Measurements from ENCODE around the gene AP2M1. TPM values are rescaled to one million over a fixed set of nuclear protein-coding genes. Genes with fewer than 3 reads are reported as not detected.

AP2M1 gene
- total RNA-seq, 1 experiment from 2014 or later: 353 TPM

GRCh38 chr3:184178521-184179138, 4.0 kb downstream of the AP2M1 start:
- no peak overlapping the region for H3K27ac ChIP-seq (ENCODE audit: low read depth, low read length)
- POLR2A ChIA-PET: no interaction called here
- no TSS peak for BruUV-seq (replicated peaks)
- RAD21 ChIA-PET (ENCODE audit: low non-redundant PET in 1 of 2, low total read pairs in 2 of 2, uncharacterized antibody in 2 of 2, unreplicated experiment in 2 of 2): no interaction called here
- intact Hi-C loops (cut with micrococcal nuclease): no loop called here
- TF ChIP-seq REST (IDR thresholded peaks at IDR 0.05; ENCODE audit: low read depth) (no peak), ELF1 (IDR thresholded peaks at IDR 0.05; ENCODE audit: borderline replicate concordance, low read depth) (no peak), TCF7L2 (IDR thresholded peaks at IDR 0.05; ENCODE audit: borderline replicate concordance, extremely low read depth, insufficient read depth, insufficient read length) (no peak), ZBTB33 (IDR thresholded peaks at IDR 0.05; ENCODE audit: extremely low read depth, insufficient replicate concordance, low read length) (no peak), ATF3 (IDR thresholded peaks at IDR 0.05) (no peak)
- H2AFZ ChIP-seq (ENCODE audit: low read depth, low read length, poor library complexity, severe bottlenecking): no peak overlapping the region
- no peak for DNase-seq (ENCODE audit: low read depth, low spot score)
- peaks cover 51% of the 10 kb centered on the region for H3K79me2 ChIP-seq (ENCODE audit: insufficient read depth, low read length)
- H4K20me1 ChIP-seq (ENCODE audit: insufficient read depth): no peaks in the 10 kb centered on the region
- H3K9me2 ChIP-seq (ENCODE audit: insufficient read depth): no peaks in the 10 kb centered on the region
- no peak for ATAC-seq
- no peak overlapping the region for H3K4me3 ChIP-seq (replicated peaks in 1 of 2; ENCODE audit: low read depth in 1 of 2, low read length in 2 of 2)
- CTCF ChIA-PET: no interaction called here
- no peak overlapping the region for H3K4me2 ChIP-seq (ENCODE audit: low read length)
- H3K9me3 ChIP-seq (ENCODE audit: control insufficient read depth in 1 of 2, insufficient read depth in 1 of 2, low read depth in 1 of 2, low read length in 2 of 2): no peaks in the 10 kb centered on the region
- H3K36me3 ChIP-seq (ENCODE audit: control insufficient read depth in 1 of 2, insufficient read depth in 2 of 2, low read length in 2 of 2): peaks cover 47 to 63% of the 10 kb centered on the region in 2 experiments
- H3K4me1 ChIP-seq (ENCODE audit: control insufficient read depth in 1 of 2, insufficient read depth in 2 of 2, low read length in 2 of 2): peaks cover 10 to 30% of the 10 kb centered on the region in 2 experiments
- H3K9ac ChIP-seq (ENCODE audit: low read length): no peak overlapping the region
- H3K27me3 ChIP-seq (ENCODE audit: insufficient read depth, low read length): no peaks in the 10 kb centered on the region

Data from HCT116 (cell line).